Measurements from ENCODE around the gene GEMIN7.

DNA sequence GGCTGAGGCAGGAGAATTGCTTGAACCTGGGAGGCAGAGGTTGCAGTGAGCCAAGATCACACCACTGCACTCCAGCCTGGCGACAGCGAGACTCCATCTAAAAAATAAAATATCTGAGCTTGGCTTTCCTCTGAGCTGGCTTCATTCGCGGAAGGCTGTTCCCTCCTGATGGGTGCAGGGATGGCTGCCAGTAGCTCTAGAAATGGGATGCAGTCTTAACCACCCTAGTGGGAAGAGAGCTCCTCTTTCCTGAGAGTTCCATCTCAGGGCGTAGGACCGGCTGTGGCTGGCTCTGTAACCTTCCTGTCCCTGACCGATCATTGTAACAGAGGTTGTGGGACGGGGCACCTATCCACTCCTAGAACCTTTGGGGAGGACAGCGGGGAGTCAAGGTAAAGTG lies 46.3 kb downstream of the GEMIN7 start:
- TF ChIP-seq, protein P1, sequence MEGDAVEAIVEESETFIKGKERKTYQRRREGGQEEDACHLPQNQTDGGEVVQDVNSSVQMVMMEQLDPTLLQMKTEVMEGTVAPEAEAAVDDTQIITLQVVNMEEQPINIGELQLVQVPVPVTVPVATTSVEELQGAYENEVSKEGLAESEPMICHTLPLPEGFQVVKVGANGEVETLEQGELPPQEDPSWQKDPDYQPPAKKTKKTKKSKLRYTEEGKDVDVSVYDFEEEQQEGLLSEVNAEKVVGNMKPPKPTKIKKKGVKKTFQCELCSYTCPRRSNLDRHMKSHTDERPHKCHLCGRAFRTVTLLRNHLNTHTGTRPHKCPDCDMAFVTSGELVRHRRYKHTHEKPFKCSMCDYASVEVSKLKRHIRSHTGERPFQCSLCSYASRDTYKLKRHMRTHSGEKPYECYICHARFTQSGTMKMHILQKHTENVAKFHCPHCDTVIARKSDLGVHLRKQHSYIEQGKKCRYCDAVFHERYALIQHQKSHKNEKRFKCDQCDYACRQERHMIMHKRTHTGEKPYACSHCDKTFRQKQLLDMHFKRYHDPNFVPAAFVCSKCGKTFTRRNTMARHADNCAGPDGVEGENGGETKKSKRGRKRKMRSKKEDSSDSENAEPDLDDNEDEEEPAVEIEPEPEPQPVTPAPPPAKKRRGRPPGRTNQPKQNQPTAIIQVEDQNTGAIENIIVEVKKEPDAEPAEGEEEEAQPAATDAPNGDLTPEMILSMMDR (conservative IDR thresholded peaks at IDR 0.05; ENCODE audit: low read depth, low read length): no peak
- no peak for TF ChIP-seq EZH2 (IDR thresholded peaks at IDR 0.05; ENCODE audit: borderline replicate concordance, low read depth, low read length, poor library complexity, severe bottlenecking)

All from A673 (cell line).